IMR-90 (cell line): ENCODE measurements around the gene SIGLEC6. TPM values are rescaled to one million over a fixed set of nuclear protein-coding genes. Genes with fewer than 3 reads are reported as not detected.

Source experiments
- ATAC-seq: fragments of 200-7000 bp; cut with Tn5 transposase; 2 replicates; pipeline ENCODE4 v1.9.1; 2020; ENCODE audit warnings: low read depth, mild to moderate bottlenecking, moderate library complexity
- BruUV-seq: library from RNA; stranded (reverse); fragments of 400-500 nt; replicated peaks from 2 replicates; lab custom pipeline; 2021; lab: Mats Ljungman, UMichigan
- CTCF ChIA-PET: fragments of 300-600 bp; formaldehyde crosslinking; extraction: SDS; loops from one replicate; lab custom pipeline; 2021; ENCODE audit warnings: antibody characterized with exemption; lab: Yijun Ruan, JAX
- POLR2A ChIA-PET: fragments of 300-600 bp; sonication (Branson Sonifier 250); formaldehyde crosslinking; loops from one replicate; lab custom pipeline; 2022; ENCODE audit warnings: antibody characterized with exemption; ENCODE audit not compliant: unreplicated experiment; lab: Charles Lee
- DNase-seq: peaks from one replicate; pipeline ENCODE4 v3.0.0; 2013
- H2AFZ ChIP-seq: replicated peaks from 2 replicates; pipeline ENCODE3; 2013; ENCODE audit warnings: low read length, mild to moderate bottlenecking; ENCODE audit not compliant: poor library complexity
- H2AK5ac ChIP-seq: 2 replicates; pipeline ENCODE4 v1.6.1; 2013; ENCODE audit warnings: low read depth, low read length, inconsistent platforms
- H2AK9ac ChIP-seq: replicated peaks from 2 replicates; pipeline ENCODE3; 2013; ENCODE audit warnings: mild to moderate bottlenecking, low read depth, low read length, moderate library complexity; ENCODE audit not compliant: poor library complexity
- H2BK120ac ChIP-seq: 2 replicates; pipeline ENCODE4 v1.6.1; 2013; ENCODE audit warnings: low read depth, low read length, inconsistent platforms
- H2BK15ac ChIP-seq: 3 replicates; pipeline ENCODE4 v1.6.1; 2013; ENCODE audit warnings: low read depth, low read length, inconsistent platforms
- H2BK20ac ChIP-seq: 2 replicates; pipeline ENCODE4 v1.6.1; 2013; ENCODE audit warnings: low read depth, mild to moderate bottlenecking, inconsistent platforms, low read length, moderate library complexity
- H2BK5ac ChIP-seq: 2 replicates; pipeline ENCODE4 v1.6.1; 2013; ENCODE audit warnings: mild to moderate bottlenecking, low read depth, low read length, inconsistent platforms; ENCODE audit not compliant: poor library complexity, severe bottlenecking
- H3K14ac ChIP-seq: replicated peaks from 2 replicates; pipeline ENCODE4 v1.6.1; 2013; ENCODE audit warnings: low read depth, low read length, inconsistent platforms
- H3K18ac ChIP-seq: 2 replicates; pipeline ENCODE4 v1.6.1; 2013; ENCODE audit warnings: low read depth, low read length, control low read depth
- H3K23ac ChIP-seq: 2 replicates; pipeline ENCODE4 v1.6.1; 2013; ENCODE audit warnings: low read depth, low read length, inconsistent platforms
- H3K27ac ChIP-seq: 2 replicates; pipeline ENCODE4 v1.5.1; 2013; ENCODE audit warnings: mild to moderate bottlenecking, control low read depth, low read length; ENCODE audit not compliant: insufficient read depth
- H3K27me3 ChIP-seq: 2 replicates; pipeline ENCODE4 v1.6.1; 2013; ENCODE audit warnings: low read length; ENCODE audit not compliant: control insufficient read depth, insufficient read depth
- H3K36me3 ChIP-seq: 2 replicates; pipeline ENCODE4 v1.6.1; 2013; ENCODE audit warnings: low read length, mixed read lengths; ENCODE audit not compliant: control insufficient read depth, insufficient read depth
- H3K4ac ChIP-seq: 2 replicates; pipeline ENCODE4 v1.6.1; 2013; ENCODE audit warnings: low read depth, low read length, inconsistent platforms
- H3K4me1 ChIP-seq: 2 replicates; pipeline ENCODE4 v1.6.1; 2013; ENCODE audit warnings: low read length, mixed read lengths; ENCODE audit not compliant: control insufficient read depth, insufficient read depth
- H3K4me2 ChIP-seq: 2 replicates; pipeline ENCODE4 v1.6.1; 2013; ENCODE audit warnings: low read depth, mild to moderate bottlenecking, control low read depth, low read length, moderate library complexity
- H3K4me3 ChIP-seq: 2 replicates; pipeline ENCODE4 v1.5.1; 2013; ENCODE audit warnings: low read depth, mild to moderate bottlenecking, control low read depth, low read length, moderate library complexity; ENCODE audit not compliant: insufficient read depth
- H3K56ac ChIP-seq: 2 replicates; pipeline ENCODE4 v1.6.1; 2013; ENCODE audit warnings: low read length, inconsistent platforms; ENCODE audit not compliant: insufficient read depth; ENCODE audit errors: extremely low read depth
- H3K79me1 ChIP-seq, 2 experiments: 2 replicates each; pipeline ENCODE4 v1.6.1; 2013; ENCODE audit warnings: low read length in 2 of 2, inconsistent platforms in 1 of 2, low read depth in 1 of 2
- H3K9ac ChIP-seq: 2 replicates; pipeline ENCODE4 v1.6.1; 2013; ENCODE audit warnings: low read depth, low read length, control low read depth
- H3K9me1 ChIP-seq: 2 replicates; pipeline ENCODE4 v1.6.1; 2013; ENCODE audit warnings: low read length, inconsistent platforms; ENCODE audit not compliant: insufficient read depth
- H3K9me3 ChIP-seq: 2 replicates; pipeline ENCODE4 v1.6.1; 2013; ENCODE audit warnings: low read length; ENCODE audit not compliant: control insufficient read depth, insufficient read depth
- H4K20me1 ChIP-seq: 2 replicates; pipeline ENCODE4 v1.6.1; 2013; ENCODE audit warnings: low read length, inconsistent platforms; ENCODE audit not compliant: insufficient read depth
- H4K5ac ChIP-seq: 2 replicates; pipeline ENCODE4 v1.6.1; 2013; ENCODE audit warnings: mild to moderate bottlenecking, low read depth, low read length, control low read depth
- H4K8ac ChIP-seq, 2 experiments: 2 replicates each; pipeline ENCODE4 v1.6.1; 2013; ENCODE audit warnings: low read depth in 2 of 2, low read length in 2 of 2, control low read depth in 1 of 2, inconsistent platforms in 1 of 2
- H4K91ac ChIP-seq: 2 replicates; pipeline ENCODE4 v1.6.1; 2013; ENCODE audit warnings: low read depth, low read length, inconsistent platforms; ENCODE audit not compliant: insufficient read depth
- CTCF ChIP-seq: conservative IDR thresholded peaks from 2 replicates; pipeline ENCODE4 v1.5.1; 2012; ENCODE audit warnings: mild to moderate bottlenecking, low read depth, low read length, improper control_type of control experiment
- ELK1 ChIP-seq: fragments of 150-350 bp; IDR thresholded peaks from 2 replicates; pipeline ENCODE4 v1.6.1; 2016; ENCODE audit warnings: low read depth, mild to moderate bottlenecking, low read length, moderate library complexity, borderline replicate concordance
- NFE2L2 ChIP-seq: fragments of 150-350 bp; IDR thresholded peaks from 2 replicates; pipeline ENCODE4 v1.6.1; 2016; ENCODE audit warnings: low read depth, mild to moderate bottlenecking, low read length
- WGBS, 2 experiments: methylation state at CpG; one replicate each; pipeline versions ENCODE4 v1.1.5 to v1.1.7; 2013; ENCODE audit warnings: missing lambda C conversion rate in 2 of 2; ENCODE audit not compliant: insufficient read length in 1 of 2; ENCODE audit errors: extremely low coverage in 2 of 2; 5-methylcytosine and 5-hydroxymethylcytosine counted together
- dilution Hi-C: fragments of 300-500 bp; cut with HindIII; formaldehyde crosslinking; loops from one replicate; pipeline ENCODE4 v1.14.3; 2018; ENCODE audit warnings: low sequenced_read_pairs; ENCODE audit not compliant: unreplicated experiment
- in situ Hi-C: fragments of 300-500 bp; cut with MboI; formaldehyde crosslinking; loops from 3 replicates; pipeline ENCODE4 v1.14.3; 2019; ENCODE audit warnings: low sequenced_read_pairs, inconsistent platforms, mixed read lengths
- intact Hi-C: fragments of 100-400 bp; cut with micrococcal nuclease; formaldehyde crosslinking; loops from 2 replicates; pipeline ENCODE4 v1.10.0; 2022
- polyA plus RNA-seq, 3 experiments: library from polyadenylated mRNA; depleted of rRNA; stranded (reverse); fragments of >200 nt; gene quantifications; 2 replicates each; pipeline ENCODE4 v1.2.3, GENCODE V29; 2012; ENCODE audit warnings: low replicate concordance in 1 of 3
- total RNA-seq: library from RNA; depleted of rRNA; stranded (reverse); fragments of >200 nt; gene quantifications from 2 replicates; pipeline ENCODE4 v1.2.3, GENCODE V29; 2012

The SIGLEC6 gene
- total and polyA plus RNA-seq, 2 of the 4 experiments (the other 2 are of a cell fraction), result not detected

- TF ChIP-seq ELK1, result no peak
These were observed 16.1 kb upstream of the SIGLEC6 start (continued) for GRCh38 chr19:51547397-51548212.

GRCh38 chr19:51546650-51547396, 15.4 kb upstream of the SIGLEC6 start:
- H3K79me1 ChIP-seq, result no peaks in the 10 kb centered on the region
- H2AK9ac ChIP-seq, result no peak overlapping the region
- H2BK20ac ChIP-seq, result no peak overlapping the region
- no peaks in the 10 kb centered on the region for H3K36me3 ChIP-seq
- H3K9me1 ChIP-seq, result no peaks in the 10 kb centered on the region
- no peak overlapping the region for H3K4ac ChIP-seq
- H4K20me1 ChIP-seq, result no peaks in the 10 kb centered on the region
- H2AK5ac ChIP-seq, result no peak overlapping the region
- H2BK5ac ChIP-seq, result no peak overlapping the region
- no peak for ATAC-seq
- intact Hi-C loops (no loop called here), dilution Hi-C loops (no loop called here), in situ Hi-C loops (no loop called here)
- H3K4me3 ChIP-seq, result no peak overlapping the region
- DNase-seq, result peak; percentile 9
- H4K8ac ChIP-seq, result no peak overlapping the region
- no peak overlapping the region for H3K27ac ChIP-seq
- no peak overlapping the region for H3K9ac ChIP-seq
- H3K4me2 ChIP-seq, result no peak overlapping the region
- no peaks in the 10 kb centered on the region for H3K27me3 ChIP-seq
- CTCF ChIA-PET, result no interaction called here
- 60% methylated on average over 1 of the region's 10 CpGs; no CpG with 5 or more reads in 1 of the 2 experiments for WGBS, 2 experiments
- H3K9me3 ChIP-seq, result no peaks in the 10 kb centered on the region
- no peak for TF ChIP-seq NFE2L2
- no peak for TF ChIP-seq CTCF
- BruUV-seq, result no TSS peak
- H2BK120ac ChIP-seq, result no peak overlapping the region
- no peak overlapping the region for H2AFZ ChIP-seq
- H4K5ac ChIP-seq, result no peak overlapping the region
- H3K56ac ChIP-seq, result no peak overlapping the region
- H3K14ac ChIP-seq, result no peak overlapping the region
- no peaks in the 10 kb centered on the region for H3K4me1 ChIP-seq
- H4K91ac ChIP-seq, result no peak overlapping the region
- H3K18ac ChIP-seq, result no peak overlapping the region
- no peak overlapping the region for H3K23ac ChIP-seq
- H2BK15ac ChIP-seq, result no peak overlapping the region
- POLR2A ChIA-PET, result no interaction called here
